HepG2 (cell line): ENCODE data around the gene FAM53B. TPM values are rescaled to one million over a fixed set of nuclear protein-coding genes. Genes with fewer than 3 reads are reported as not detected.

Experiments
- GATA4 ChIP-seq: sonication (generic); IDR thresholded peaks from 2 replicates; pipeline ENCODE4 v1.6.1; 2016; ENCODE audit warnings: antibody characterized with exemption, low read depth, borderline replicate concordance
- NCOR1 ChIP-seq: fragments of 200-600 bp; sonication (generic); IDR thresholded peaks from 2 replicates; pipeline ENCODE4 v1.7.0; 2017; ENCODE audit warnings: antibody characterized with exemption, low read length, borderline replicate concordance
- POGK ChIP-seq: sonication (generic); formaldehyde crosslinking; conservative IDR thresholded peaks from 2 replicates; pipeline ENCODE4 v1.8.0; 2022; ENCODE audit warnings: mild to moderate bottlenecking, moderate library complexity, missing genetic modification reagents
- SUZ12 ChIP-seq: fragments of 150-350 bp; IDR thresholded peaks from 2 replicates; pipeline ENCODE4 v1.6.1; 2014; ENCODE audit warnings: low read depth, low read length
- TBX3 ChIP-seq: fragments of 450-650 bp; IDR thresholded peaks from 2 replicates; pipeline ENCODE4 v1.6.1; 2017; ENCODE audit warnings: antibody characterized with exemption, mild to moderate bottlenecking, inconsistent platforms, borderline replicate concordance
- ZBTB7A ChIP-seq: sonication (generic); formaldehyde crosslinking; IDR thresholded peaks from 2 replicates; pipeline ENCODE4 v1.8.0; 2022; ENCODE audit warnings: mild to moderate bottlenecking, missing genetic modification reagents
- ZNF207 ChIP-seq: fragments of 450-650 bp; IDR thresholded peaks from 2 replicates; pipeline ENCODE4 v1.6.1; 2016; ENCODE audit warnings: antibody characterized with exemption, borderline replicate concordance
- ZNF260 ChIP-seq: sonication (generic); formaldehyde crosslinking; IDR thresholded peaks from 2 replicates; pipeline ENCODE4 v1.4.0; 2020; ENCODE audit warnings: missing genetic modification reagents, low read depth, mild to moderate bottlenecking, borderline replicate concordance
- ZNF281 ChIP-seq: sonication (generic); formaldehyde crosslinking; IDR thresholded peaks from 2 replicates; pipeline ENCODE4 v1.4.0; 2020; ENCODE audit warnings: missing genetic modification reagents, borderline replicate concordance
- ZNF3 ChIP-seq: IDR thresholded peaks from 2 replicates; pipeline ENCODE4 v1.7.0; 2017; ENCODE audit warnings: inconsistent platforms
- ZNF446 ChIP-seq: sonication (generic); formaldehyde crosslinking; IDR thresholded peaks from 2 replicates; pipeline ENCODE4 v1.5.0; 2020; ENCODE audit warnings: mild to moderate bottlenecking, missing genetic modification reagents
- ZNF569 ChIP-seq: sonication (generic); formaldehyde crosslinking; IDR thresholded peaks from 2 replicates; pipeline ENCODE4 v1.5.0; 2020; ENCODE audit warnings: mild to moderate bottlenecking, missing genetic modification reagents, moderate library complexity, borderline replicate concordance
- ZNF83 ChIP-seq: sonication (generic); formaldehyde crosslinking; IDR thresholded peaks from 2 replicates; pipeline ENCODE4 v1.4.0; 2020; ENCODE audit warnings: missing genetic modification reagents, mild to moderate bottlenecking, borderline replicate concordance
- ZNF850 ChIP-seq: sonication (generic); formaldehyde crosslinking; conservative IDR thresholded peaks from 2 replicates; pipeline ENCODE4 v1.9.0; 2021; ENCODE audit warnings: mild to moderate bottlenecking, missing genetic modification reagents
- ZSCAN31 ChIP-seq: sonication (generic); formaldehyde crosslinking; IDR thresholded peaks from 2 replicates; pipeline ENCODE4 v1.5.0; 2020; ENCODE audit warnings: low read depth, mild to moderate bottlenecking, missing genetic modification reagents
- polyA plus RNA-seq, 8 experiments: library from polyadenylated mRNA; depleted of rRNA in 3 of 8; stranded (reverse) in 7 of 8; unstranded in 1 of 8; fragments of >200 nt; fragmentation: Illumina TruSeq in 4 of 8; extraction: Trizol in 4 of 8; gene quantifications; 2 replicates each; pipeline versions ENCODE4 v1.2.1 to v1.2.3, GENCODE V29; 2011 to 2016; ENCODE audit warnings: low read depth in 4 of 8, missing spikeins in 1 of 8, mixed read lengths in 1 of 8; ENCODE audit not compliant: insufficient read depth in 1 of 8
- total RNA-seq, 5 experiments: library from RNA; depleted of rRNA; stranded (reverse); fragments of >200 nt; fragmentation: Illumina TruSeq; extraction: Trizol; gene quantifications; 2 replicates each; pipeline ENCODE4 v1.2.3, GENCODE V29; 2016; ENCODE audit warnings: low read depth in 1 of 5
- TF ChIP-seq, protein P1 (sequence below): sonication (generic); formaldehyde crosslinking; IDR thresholded peaks from 2 replicates; pipeline ENCODE4 v1.5.1; 2020; ENCODE audit warnings: missing genetic modification reagents, mild to moderate bottlenecking, borderline replicate concordance
- TF ChIP-seq, protein P2 (sequence below): sonication (generic); formaldehyde crosslinking; IDR thresholded peaks from 2 replicates; pipeline ENCODE4 v1.8.1; 2023; ENCODE audit warnings: mild to moderate bottlenecking, missing genetic modification reagents
- TF ChIP-seq, protein P3 (sequence below): sonication (generic); formaldehyde crosslinking; conservative IDR thresholded peaks from 2 replicates; pipeline ENCODE4 v1.5.0; 2020; ENCODE audit warnings: missing genetic modification reagents

The FAM53B gene
- total and polyA plus RNA-seq, 2 of the 13 experiments (the other 11 are each of a cell fraction or from before 2014, with no cell fraction given) = 6.4 to 19.3 TPM

DNA sequence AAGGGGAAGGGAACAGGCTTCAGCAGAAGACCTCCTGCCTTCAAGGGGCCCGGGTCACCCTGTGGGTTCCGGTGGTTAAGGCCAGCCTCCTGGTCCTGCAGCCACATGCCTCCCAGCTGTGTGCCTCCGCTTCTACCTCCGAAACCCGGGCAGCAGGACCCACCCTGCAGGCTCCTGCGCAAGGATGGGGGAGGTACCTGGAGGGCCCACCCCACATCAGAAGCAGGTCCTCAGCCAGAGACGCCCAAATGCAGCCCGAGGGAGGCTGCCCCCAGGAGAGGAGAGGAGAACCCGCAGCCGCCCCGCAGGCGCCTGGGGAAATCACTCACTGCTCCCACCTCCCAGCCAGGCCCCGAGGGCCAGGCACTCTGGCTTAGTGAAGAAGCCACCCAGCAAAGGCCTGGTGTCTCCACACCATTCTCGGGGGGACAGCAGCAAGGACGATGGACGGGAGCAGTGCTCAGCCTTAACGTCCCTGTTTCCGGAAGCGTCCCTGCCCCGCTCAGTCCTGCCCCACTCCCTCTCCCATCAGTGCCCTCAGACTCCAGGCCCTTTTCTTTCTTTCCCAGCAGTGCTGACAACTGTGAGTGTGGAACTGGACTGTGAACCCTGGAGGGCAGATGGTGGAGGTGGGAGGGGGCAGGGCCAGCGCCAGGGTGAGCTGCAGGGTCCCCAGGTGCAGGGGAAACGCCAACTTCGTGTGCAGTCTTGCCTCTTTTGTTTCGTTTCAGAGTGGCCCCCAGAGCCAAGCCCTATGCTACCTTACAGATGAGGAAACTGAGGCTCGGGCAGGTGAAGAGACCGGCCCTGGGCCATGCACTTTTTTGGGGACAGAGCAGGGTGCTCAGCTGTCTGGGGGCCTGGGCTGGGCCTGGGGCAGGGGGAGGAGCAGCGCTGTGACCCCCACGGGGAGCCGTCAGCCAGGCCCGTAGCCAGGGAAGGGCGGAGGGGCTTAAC is 138.0 kb downstream of the FAM53B start (continued):
- no peak for TF ChIP-seq ZNF281 (CRISPR knock-in tag)
- TF ChIP-seq ZNF446 (CRISPR knock-in tag) = 0 out of 2 replicates have a peak, but pooled peaks have one; percentile 25
- TF ChIP-seq, protein P1, sequence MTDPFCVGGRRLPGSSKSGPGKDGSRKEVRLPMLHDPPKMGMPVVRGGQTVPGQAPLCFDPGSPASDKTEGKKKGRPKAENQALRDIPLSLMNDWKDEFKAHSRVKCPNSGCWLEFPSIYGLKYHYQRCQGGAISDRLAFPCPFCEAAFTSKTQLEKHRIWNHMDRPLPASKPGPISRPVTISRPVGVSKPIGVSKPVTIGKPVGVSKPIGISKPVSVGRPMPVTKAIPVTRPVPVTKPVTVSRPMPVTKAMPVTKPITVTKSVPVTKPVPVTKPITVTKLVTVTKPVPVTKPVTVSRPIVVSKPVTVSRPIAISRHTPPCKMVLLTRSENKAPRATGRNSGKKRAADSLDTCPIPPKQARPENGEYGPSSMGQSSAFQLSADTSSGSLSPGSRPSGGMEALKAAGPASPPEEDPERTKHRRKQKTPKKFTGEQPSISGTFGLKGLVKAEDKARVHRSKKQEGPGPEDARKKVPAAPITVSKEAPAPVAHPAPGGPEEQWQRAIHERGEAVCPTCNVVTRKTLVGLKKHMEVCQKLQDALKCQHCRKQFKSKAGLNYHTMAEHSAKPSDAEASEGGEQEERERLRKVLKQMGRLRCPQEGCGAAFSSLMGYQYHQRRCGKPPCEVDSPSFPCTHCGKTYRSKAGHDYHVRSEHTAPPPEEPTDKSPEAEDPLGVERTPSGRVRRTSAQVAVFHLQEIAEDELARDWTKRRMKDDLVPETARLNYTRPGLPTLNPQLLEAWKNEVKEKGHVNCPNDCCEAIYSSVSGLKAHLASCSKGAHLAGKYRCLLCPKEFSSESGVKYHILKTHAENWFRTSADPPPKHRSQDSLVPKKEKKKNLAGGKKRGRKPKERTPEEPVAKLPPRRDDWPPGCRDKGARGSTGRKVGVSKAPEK (CRISPR knock-in tag) = no peak
- TF ChIP-seq ZNF207 = no peak
- no peak for TF ChIP-seq TBX3
- TF ChIP-seq ZNF569 (CRISPR knock-in tag) = no peak
- TF ChIP-seq, protein P2, sequence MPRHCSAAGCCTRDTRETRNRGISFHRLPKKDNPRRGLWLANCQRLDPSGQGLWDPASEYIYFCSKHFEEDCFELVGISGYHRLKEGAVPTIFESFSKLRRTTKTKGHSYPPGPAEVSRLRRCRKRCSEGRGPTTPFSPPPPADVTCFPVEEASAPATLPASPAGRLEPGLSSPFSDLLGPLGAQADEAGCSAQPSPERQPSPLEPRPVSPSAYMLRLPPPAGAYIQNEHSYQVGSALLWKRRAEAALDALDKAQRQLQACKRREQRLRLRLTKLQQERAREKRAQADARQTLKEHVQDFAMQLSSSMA (CRISPR knock-in tag) = no peak
- TF ChIP-seq ZBTB7A (CRISPR knock-in tag) = peak; percentile 46
- no peak for TF ChIP-seq ZNF850 (CRISPR knock-in tag)
- no peak for TF ChIP-seq SUZ12
- no peak for TF ChIP-seq GATA4
- TF ChIP-seq ZNF3 (CRISPR knock-in tag) = no peak
- peak; percentile 93; the same call in 1 of the 2 replicates for TF ChIP-seq ZNF83 (CRISPR knock-in tag)
- TF ChIP-seq, protein P3, sequence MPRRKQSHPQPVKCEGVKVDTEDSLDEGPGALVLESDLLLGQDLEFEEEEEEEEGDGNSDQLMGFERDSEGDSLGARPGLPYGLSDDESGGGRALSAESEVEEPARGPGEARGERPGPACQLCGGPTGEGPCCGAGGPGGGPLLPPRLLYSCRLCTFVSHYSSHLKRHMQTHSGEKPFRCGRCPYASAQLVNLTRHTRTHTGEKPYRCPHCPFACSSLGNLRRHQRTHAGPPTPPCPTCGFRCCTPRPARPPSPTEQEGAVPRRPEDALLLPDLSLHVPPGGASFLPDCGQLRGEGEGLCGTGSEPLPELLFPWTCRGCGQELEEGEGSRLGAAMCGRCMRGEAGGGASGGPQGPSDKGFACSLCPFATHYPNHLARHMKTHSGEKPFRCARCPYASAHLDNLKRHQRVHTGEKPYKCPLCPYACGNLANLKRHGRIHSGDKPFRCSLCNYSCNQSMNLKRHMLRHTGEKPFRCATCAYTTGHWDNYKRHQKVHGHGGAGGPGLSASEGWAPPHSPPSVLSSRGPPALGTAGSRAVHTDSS = no peak
- TF ChIP-seq ZSCAN31 (CRISPR knock-in tag) = no peak
- TF ChIP-seq NCOR1 = peak; percentile 63; the same call in 1 of the 2 replicates
- TF ChIP-seq ZNF260 (CRISPR knock-in tag) = no peak
- TF ChIP-seq POGK = no peak
